ENCODE measurements around the gene SPHK1. TPM values are rescaled to one million over a fixed set of nuclear protein-coding genes. Genes with fewer than 3 reads are reported as not detected.

The SPHK1 gene
- total RNA-seq, 1 experiment from 2014 or later: 7.7 TPM

GRCh38 chr17:76369804-76370203 is 14.6 kb upstream of the SPHK1 start:
- H3K4me3 ChIP-seq (ENCODE audit: low read depth, low read length): no peak overlapping the region
- peaks cover 10% of the 10 kb centered on the region for H3K36me3 Mint-ChIP-seq (ENCODE audit: insufficient read depth, unreplicated experiment)
- no peaks in the 10 kb centered on the region for H3K27me3 Mint-ChIP-seq (ENCODE audit: insufficient read depth, unreplicated experiment)
- ChIA-PET POLR2A (no interaction called here), CTCF (interaction anchor here (0.7 to 1.6 kb wide), 4 partner anchors 15 to 343 kb away, joined by 3 to 5 read pairs (median 4); partner anchors contain the start of genes EVPL and PRPSAP1)
- no TSS peak for BruUV-seq (replicated peaks)
- H3K27ac Mint-ChIP-seq (ENCODE audit: unreplicated experiment): no peak overlapping the region
- no peaks in the 10 kb centered on the region for H3K27me3 ChIP-seq (replicated peaks; ENCODE audit: control insufficient read depth, insufficient read depth, low read length)
- no peaks in the 10 kb centered on the region for H3K9me3 ChIP-seq
- H3K9me3 Mint-ChIP-seq (ENCODE audit: unreplicated experiment): no peaks in the 10 kb centered on the region
- peaks cover 7% of the 10 kb centered on the region for H3K4me1 Mint-ChIP-seq (ENCODE audit: low read depth, unreplicated experiment)
- intact Hi-C loops (cut with micrococcal nuclease; ENCODE audit: unreplicated experiment): no loop called here
- no peaks in the 10 kb centered on the region for H3K36me3 ChIP-seq (ENCODE audit: control insufficient read depth, insufficient read depth, low read length)
- DNase-seq: no peak
- H3K4me3 Mint-ChIP-seq (ENCODE audit: unreplicated experiment): no peak overlapping the region
- H3K4me1 ChIP-seq: peaks cover 5% of the 10 kb centered on the region
- TF ChIP-seq CTCF (IDR thresholded peaks at IDR 0.05; ENCODE audit: insufficient read depth in 1 of 2, low read depth in 1 of 2, low read length in 1 of 2, severe bottlenecking in 1 of 2, unreplicated experiment in 1 of 2): no peak

GRCh38 chr17:76370261-76370993 is 14.0 kb upstream of the SPHK1 start:
- Histone ChIP-seq H3K9me3 (no peaks in the 10 kb centered on the region), H3K4me3 (ENCODE audit: low read depth, low read length) (no peak overlapping the region), H3K36me3 (ENCODE audit: control insufficient read depth, insufficient read depth, low read length) (no peaks in the 10 kb centered on the region), H3K4me1 (peaks cover 7% of the 10 kb centered on the region), H3K27me3 (replicated peaks; ENCODE audit: control insufficient read depth, insufficient read depth, low read length) (no peaks in the 10 kb centered on the region)
- no TSS peak for BruUV-seq (replicated peaks)
- no peak overlapping the region for H3K27ac Mint-ChIP-seq (ENCODE audit: unreplicated experiment)
- no peak overlapping the region for H3K4me3 Mint-ChIP-seq (ENCODE audit: unreplicated experiment)
- peaks cover 10% of the 10 kb centered on the region for H3K36me3 Mint-ChIP-seq (ENCODE audit: insufficient read depth, unreplicated experiment)
- peaks cover 7% of the 10 kb centered on the region for H3K4me1 Mint-ChIP-seq (ENCODE audit: low read depth, unreplicated experiment)
- no peaks in the 10 kb centered on the region for H3K9me3 Mint-ChIP-seq (ENCODE audit: unreplicated experiment)
- intact Hi-C loops (cut with micrococcal nuclease; ENCODE audit: unreplicated experiment): no loop called here
- DNase-seq: no peak
- no peaks in the 10 kb centered on the region for H3K27me3 Mint-ChIP-seq (ENCODE audit: insufficient read depth, unreplicated experiment)
- POLR2A ChIA-PET: no interaction called here
- CTCF ChIA-PET: interaction anchor here (0.6 to 1.6 kb wide), 4 partner anchors 15 to 378 kb away, joined by 3 to 4 read pairs (median 4); partner anchors contain the start of genes EVPL and PRPSAP1
- TF ChIP-seq CTCF (IDR thresholded peaks at IDR 0.05; ENCODE audit: insufficient read depth in 1 of 2, low read depth in 1 of 2, low read length in 1 of 2, severe bottlenecking in 1 of 2, unreplicated experiment in 1 of 2): peak; percentile 25 to 28

- no peaks in the 10 kb centered on the region for H3K27me3 Mint-ChIP-seq (ENCODE audit: insufficient read depth, unreplicated experiment)
- H3K9me3 Mint-ChIP-seq (ENCODE audit: unreplicated experiment): no peaks in the 10 kb centered on the region
- BruUV-seq (replicated peaks): no TSS peak
- H3K4me1 Mint-ChIP-seq (ENCODE audit: low read depth, unreplicated experiment): peaks cover 7% of the 10 kb centered on the region
- no peak for TF ChIP-seq CTCF (IDR thresholded peaks at IDR 0.05; ENCODE audit: insufficient read depth in 1 of 2, low read depth in 1 of 2, low read length in 1 of 2, severe bottlenecking in 1 of 2, unreplicated experiment in 1 of 2)
- ChIA-PET CTCF (interaction anchor here (0.7 kb wide), 1 partner anchor 70 kb away, joined by 8 read pairs; no protein-coding TSS in a partner anchor), POLR2A (no interaction called here)
- peaks cover 12% of the 10 kb centered on the region for H3K4me1 ChIP-seq
- no peaks in the 10 kb centered on the region for H3K27me3 ChIP-seq (replicated peaks; ENCODE audit: control insufficient read depth, insufficient read depth, low read length)
- H3K9me3 ChIP-seq: no peaks in the 10 kb centered on the region
- intact Hi-C loops (cut with micrococcal nuclease; ENCODE audit: unreplicated experiment): no loop called here
- no peak overlapping the region for H3K27ac Mint-ChIP-seq (ENCODE audit: unreplicated experiment)
- DNase-seq: no peak
- H3K4me3 ChIP-seq (ENCODE audit: low read depth, low read length): no peak overlapping the region
- H3K36me3 ChIP-seq (ENCODE audit: control insufficient read depth, insufficient read depth, low read length): no peaks in the 10 kb centered on the region
- peaks cover 5% of the 10 kb centered on the region for H3K36me3 Mint-ChIP-seq (ENCODE audit: insufficient read depth, unreplicated experiment)
- no peak overlapping the region for H3K4me3 Mint-ChIP-seq (ENCODE audit: unreplicated experiment)
Observed at GRCh38 chr17:76371656-76372628, 12.5 kb upstream of the SPHK1 start.
